PFSK-1 (cell line): Measurements from ENCODE around the gene ARHGAP6.

Source experiments
- SIN3A ChIP-seq: IDR thresholded peaks from 2 replicates; pipeline ENCODE4 v1.6.1; 2012; ENCODE audit warnings: mild to moderate bottlenecking, low read length, moderate library complexity, borderline replicate concordance; ENCODE audit not compliant: insufficient read depth
- TAF1 ChIP-seq: IDR thresholded peaks from 2 replicates; pipeline ENCODE4 v1.6.1; 2012; ENCODE audit warnings: low read length, control low read depth, borderline replicate concordance; ENCODE audit not compliant: insufficient read depth

DNA sequence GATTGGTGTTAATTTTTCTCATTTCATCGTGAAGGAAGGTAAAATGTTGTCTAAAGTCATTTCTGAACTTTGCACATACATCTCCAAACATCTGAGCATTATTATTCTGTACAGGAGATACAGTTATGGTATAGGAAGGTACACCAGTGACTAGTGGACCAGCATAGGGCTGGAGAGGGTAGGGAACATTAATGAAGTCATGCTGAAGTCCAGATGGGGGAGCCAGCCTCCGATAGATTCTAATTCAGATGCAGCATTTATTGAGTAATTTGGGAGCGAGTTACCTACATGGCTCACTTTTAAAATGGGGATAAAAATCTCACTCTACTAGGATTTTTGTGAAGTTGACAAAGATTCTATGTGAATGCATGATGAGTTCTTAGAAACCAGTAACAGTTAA lies 337.6 kb downstream of the ARHGAP6 start:
- no peak for TF ChIP-seq SIN3A
- no peak for TF ChIP-seq TAF1
